GM23338 (cell line): ENCODE data around the gene KHSRP. TPM values are rescaled to one million over a fixed set of nuclear protein-coding genes. Genes with fewer than 3 reads are reported as not detected.

Experiments used
- ATAC-seq: fragments of 200-7000 bp; cut with Tn5 transposase; 3 replicates; pipeline ENCODE4 v1.9.1; 2020
- DNase-seq: peaks from one replicate; pipeline ENCODE4 v3.0.0-alpha.2; 2015; ENCODE audit warnings: low spot score
- H2AFZ ChIP-seq: fragments of 200-600 bp; sonication (generic); 2 replicates; pipeline ENCODE4 v1.8.0; 2016; ENCODE audit warnings: antibody characterized with exemption, mild to moderate bottlenecking, moderate library complexity
- H3F3A ChIP-seq: fragments of 200-600 bp; sonication (generic); replicated peaks from 2 replicates; pipeline ENCODE4 v1.8.0; 2017; ENCODE audit warnings: antibody characterized with exemption, mixed run types, low read depth
- H3K27ac ChIP-seq: fragments of 200-600 bp; sonication (generic); 2 replicates; pipeline ENCODE4 v1.6.1; 2016; ENCODE audit warnings: low read depth
- H3K27me3 ChIP-seq: fragments of 200-600 bp; sonication (generic); 2 replicates; pipeline ENCODE4 v1.8.0; 2016; ENCODE audit warnings: mild to moderate bottlenecking, mixed run types, moderate library complexity; ENCODE audit not compliant: insufficient read depth
- H3K36me3 ChIP-seq: fragments of 200-600 bp; sonication (generic); 2 replicates; pipeline ENCODE4 v1.8.0; 2016; ENCODE audit warnings: mild to moderate bottlenecking; ENCODE audit not compliant: insufficient read depth
- H3K4me1 ChIP-seq: fragments of 200-600 bp; sonication (generic); 2 replicates; pipeline ENCODE4 v1.8.0; 2016; ENCODE audit warnings: mild to moderate bottlenecking, moderate library complexity; ENCODE audit not compliant: insufficient read depth
- H3K4me2 ChIP-seq: fragments of 200-600 bp; sonication (generic); 2 replicates; pipeline ENCODE4 v1.7.1; 2017; ENCODE audit warnings: mixed run types
- H3K4me3 ChIP-seq: fragments of 200-600 bp; sonication (generic); 2 replicates; pipeline ENCODE4 v1.6.1; 2016; ENCODE audit warnings: mixed run types
- H3K79me2 ChIP-seq: fragments of 200-600 bp; sonication (generic); replicated peaks from 2 replicates; pipeline ENCODE4 v1.8.0; 2017; ENCODE audit warnings: mild to moderate bottlenecking; ENCODE audit not compliant: insufficient read depth
- H3K9me2 ChIP-seq: fragments of 200-600 bp; sonication (generic); 2 replicates; pipeline ENCODE4 v1.8.0; 2017; ENCODE audit not compliant: insufficient read depth
- H4K20me1 ChIP-seq: fragments of 200-600 bp; sonication (generic); replicated peaks from 2 replicates; pipeline ENCODE4 v1.8.0; 2017; ENCODE audit warnings: mild to moderate bottlenecking; ENCODE audit not compliant: insufficient read depth
- H3K27ac Mint-ChIP-seq: 2 replicates; pipeline ENCODE4 v1.8.0; 2020; ENCODE audit warnings: inconsistent platforms, mild to moderate bottlenecking, moderate library complexity, mixed read lengths
- H3K27me3 Mint-ChIP-seq: 3 replicates; pipeline ENCODE4 v1.8.0; 2022; ENCODE audit warnings: low read depth, mild to moderate bottlenecking, moderate library complexity, mixed read lengths, inconsistent platforms; ENCODE audit not compliant: insufficient read depth, poor library complexity
- H3K36me3 Mint-ChIP-seq: 3 replicates; pipeline ENCODE4 v1.8.0; 2021; ENCODE audit warnings: low read depth, mild to moderate bottlenecking, inconsistent platforms, moderate library complexity, mixed read lengths
- H3K4me1 Mint-ChIP-seq: 3 replicates; pipeline ENCODE4 v1.8.0; 2020; ENCODE audit warnings: mild to moderate bottlenecking, inconsistent platforms, mixed read lengths
- H3K4me3 Mint-ChIP-seq: 3 replicates; pipeline ENCODE4 v1.8.0; 2021; ENCODE audit warnings: moderate library complexity, mild to moderate bottlenecking, inconsistent platforms, mixed read lengths
- H3K9me3 Mint-ChIP-seq: 3 replicates; pipeline ENCODE4 v1.8.0; 2020; ENCODE audit warnings: moderate library complexity, mild to moderate bottlenecking, inconsistent platforms, mixed read lengths
- CREB1 ChIP-seq: fragments of 250-450 bp; sonication (Bioruptor Pico); IDR thresholded peaks from 2 replicates; pipeline ENCODE4 v1.5.0; 2020; ENCODE audit warnings: low read depth, mild to moderate bottlenecking, moderate library complexity
- CTCF ChIP-seq, 2 experiments: fragments of 200-600 bp in 1 of 2; sonication (generic) in 1 of 2; conservative IDR thresholded peaks; 2 replicates each; pipeline versions ENCODE4 v1.5.1 to v1.6.1; 2016 to 2017; ENCODE audit warnings: antibody characterized with exemption in 2 of 2, low read depth in 2 of 2, mild to moderate bottlenecking in 2 of 2, moderate library complexity in 1 of 2
- EZH2 ChIP-seq: fragments of 200-600 bp; sonication (generic); IDR thresholded peaks from one replicate; pipeline ENCODE4 v1.8.0; 2017; ENCODE audit warnings: antibody characterized with exemption, mild to moderate bottlenecking, low read depth; ENCODE audit not compliant: unreplicated experiment
- EZH2phosphoT487 ChIP-seq: fragments of 200-600 bp; sonication (generic); IDR thresholded peaks from one replicate; pipeline ENCODE4 v1.8.1; 2018; ENCODE audit warnings: antibody characterized with exemption; ENCODE audit not compliant: unreplicated experiment
- JUNB ChIP-seq: IDR thresholded peaks from one replicate; pipeline ENCODE4 v1.6.1; 2016; ENCODE audit warnings: antibody characterized with exemption; ENCODE audit not compliant: unreplicated experiment
- POLR2AphosphoS5 ChIP-seq: IDR thresholded peaks from 2 replicates; pipeline ENCODE4 v1.6.1; 2016; ENCODE audit warnings: antibody characterized with exemption, low read depth
- REST ChIP-seq: IDR thresholded peaks from one replicate; pipeline ENCODE4 v1.6.1; 2018; ENCODE audit warnings: antibody characterized with exemption; ENCODE audit not compliant: unreplicated experiment
- ZNF114 ChIP-seq: fragments of 250-450 bp; sonication (Bioruptor Pico); IDR thresholded peaks from 2 replicates; pipeline ENCODE4 v1.5.0; 2020; ENCODE audit warnings: mild to moderate bottlenecking, moderate library complexity
- polyA plus RNA-seq: library from polyadenylated mRNA; unstranded; fragments of >200 nt; fragmentation: Nextera tagmentation; extraction: Ambion mirVana; gene quantifications from 2 replicates; pipeline ENCODE4 v1.2.1, GENCODE V29; 2016
- total RNA-seq: library from RNA; depleted of rRNA; stranded (reverse); fragments of >200 nt; shearing (Covaris generic); gene quantifications from 2 replicates; pipeline ENCODE4 v1.2.3, GENCODE V29; 2014

Gene KHSRP
- total and polyA plus RNA-seq, 2 experiments from 2014 or later = 129 to 359 TPM

- TF ChIP-seq ZNF114 (CRISPR knock-in tag) = no peak
- no peak for TF ChIP-seq JUNB
- no peak for TF ChIP-seq EZH2
- TF ChIP-seq EZH2phosphoT487 = no peak
- TF ChIP-seq REST = no peak
- no peak for TF ChIP-seq CREB1 (CRISPR knock-in tag)
Observed at GRCh38 chr19:6409346-6409745, 15.3 kb downstream of the KHSRP start (continued).

- Histone ChIP-seq H4K20me1 (no peaks in the 10 kb centered on the region), H3K27ac (no peak overlapping the region), H3K4me1 (no peaks in the 10 kb centered on the region), H3K36me3 (no peaks in the 10 kb centered on the region), H3K4me3 (no peak overlapping the region), H3F3A (no peaks in the 10 kb centered on the region), H2AFZ (no peak overlapping the region), H3K9me2 (no peaks in the 10 kb centered on the region), H3K4me2 (no peak overlapping the region), H3K79me2 (no peaks in the 10 kb centered on the region), H3K27me3 (no peaks in the 10 kb centered on the region)
- H3K27ac Mint-ChIP-seq = no peak overlapping the region
- H3K4me1 Mint-ChIP-seq = no peaks in the 10 kb centered on the region
- no peaks in the 10 kb centered on the region for H3K36me3 Mint-ChIP-seq
- TF ChIP-seq CREB1 (CRISPR knock-in tag) (no peak), CTCF (conservative IDR thresholded peaks at IDR 0.05; ENCODE audit: low read depth in 2 of 2) (no peak), REST (no peak), EZH2 (no peak), JUNB (no peak), POLR2AphosphoS5 (no peak)
- no peak overlapping the region for H3K4me3 Mint-ChIP-seq
- no peak for DNase-seq
- peaks cover 2% of the 10 kb centered on the region for H3K27me3 Mint-ChIP-seq
- no peak for ATAC-seq
- no peaks in the 10 kb centered on the region; the same call in 2 of the 3 replicates for H3K9me3 Mint-ChIP-seq
Observed at GRCh38 chr19:6406401-6406800, 18.2 kb downstream of the KHSRP start.
